Measurements from ENCODE around the gene APOBEC3B. TPM values are rescaled to one million over a fixed set of nuclear protein-coding genes. Genes with fewer than 3 reads are reported as not detected.

Gene APOBEC3B
- total and polyA plus RNA-seq, 2 donors (not counting 1 experiment from before 2014, with no cell fraction given): 2.4 to 7.9 TPM

GRCh38 chr22:38943201-38943600 is 38.9 kb upstream of the APOBEC3B start:
- H3K79me2 ChIP-seq (ENCODE audit: control insufficient read depth, insufficient read depth, low read length): no peaks in the 10 kb centered on the region
- peaks cover 24 to 27% of the 10 kb centered on the region in 2 donors for H3K4me1 ChIP-seq (ENCODE audit: control insufficient read depth in 2 of 2, insufficient read depth in 2 of 2, low read length in 2 of 2)
- peaks cover 0 to 9% (median 0%) of the 10 kb centered on the region in 3 donors for H3K9me3 ChIP-seq (ENCODE audit: control extremely low read depth in 1 of 3, control insufficient read depth in 2 of 3, insufficient read depth in 1 of 3, low read length in 2 of 3)
- WGBS (ENCODE audit: insufficient coverage): 33% methylated on average over 6 of the region's 9 CpGs
- peak overlapping the region; percentile 72 for H3K4me3 Mint-ChIP-seq
- CTCF ChIA-PET: no interaction called here
- H3K27ac ChIP-seq (ENCODE audit: low read length in 2 of 2): no peak overlapping the region
- DNase-seq (peak; percentile 23), ATAC-seq (ENCODE audit: low read depth) (no peak)
- POLR2A ChIA-PET: interaction anchor here (0.5 to 1.2 kb wide), 2 partner anchors 42 to 107 kb away, joined by 3 to 4 read pairs; no protein-coding TSS in a partner anchor
- no peak overlapping the region for H3K27ac Mint-ChIP-seq
- peak overlapping the region; percentile 38 for H2AFZ ChIP-seq (ENCODE audit: insufficient read depth, low read depth, low read length, poor library complexity, severe bottlenecking)
- H3K27me3 Mint-ChIP-seq: peaks cover 45% of the 10 kb centered on the region
- peaks cover 29% of the 10 kb centered on the region for H3K4me1 Mint-ChIP-seq
- TF ChIP-seq CTCF (IDR thresholded peaks at IDR 0.05): no peak
- TF ChIP-seq EZH2 (IDR thresholded peaks at IDR 0.05; ENCODE audit: borderline replicate concordance, insufficient read depth, low read depth, low read length, poor library complexity, severe bottlenecking): no peak
- H3K4me3 ChIP-seq (ENCODE audit: control extremely low read depth in 1 of 5, extremely low read depth in 1 of 5, insufficient read depth in 1 of 5, low read depth in 2 of 5, low read length in 4 of 5): no peak overlapping the region
- H3K4me2 ChIP-seq (replicated peaks; ENCODE audit: low read depth, low read length, poor library complexity, severe bottlenecking): peak overlapping the region; percentile 41
- H3K36me3 ChIP-seq (replicated peaks in 1 of 2; ENCODE audit: control extremely low read depth in 1 of 2, control insufficient read depth in 1 of 2, extremely low read depth in 1 of 2, insufficient read depth in 2 of 2, low read length in 1 of 2): no peaks in the 10 kb centered on the region
- no peak overlapping the region for H3K9ac ChIP-seq (ENCODE audit: low read length)
- no peaks in the 10 kb centered on the region for H3K9me3 Mint-ChIP-seq (ENCODE audit: insufficient read depth)
- no peaks in the 10 kb centered on the region for H4K20me1 ChIP-seq (ENCODE audit: control insufficient read depth, insufficient read depth, low read length, poor library complexity, severe bottlenecking)
- peaks cover 0 to 19% (median 5%) of the 10 kb centered on the region in 4 experiments for H3K27me3 ChIP-seq (replicated peaks in 1 of 4; ENCODE audit: control extremely low read depth in 1 of 4, control insufficient read depth in 3 of 4, insufficient read depth in 4 of 4, low read length in 3 of 4)
- intact Hi-C loops (cut with micrococcal nuclease): no loop called here

- Histone ChIP-seq H2AFZ (ENCODE audit: insufficient read depth, low read depth, low read length, poor library complexity, severe bottlenecking) (no peak overlapping the region), H3K27me3 (replicated peaks in 1 of 4; ENCODE audit: control extremely low read depth in 1 of 4, control insufficient read depth in 3 of 4, insufficient read depth in 4 of 4, low read length in 3 of 4) (peaks cover 0 to 23% (median 5%) of the 10 kb centered on the region in 4 experiments)
Measured at GRCh38 chr22:38943882-38944281, 38.3 kb upstream of the APOBEC3B start.

More at GRCh38 chr22:38943882-38944281, 38.3 kb upstream of the APOBEC3B start:
- no peak overlapping the region for H3K4me3 ChIP-seq (ENCODE audit: control extremely low read depth in 1 of 5, extremely low read depth in 1 of 5, insufficient read depth in 1 of 5, low read depth in 2 of 5, low read length in 4 of 5)
- H3K27ac Mint-ChIP-seq: no peak overlapping the region
- 79% methylated on average over 2 of the region's 3 CpGs for WGBS (ENCODE audit: insufficient coverage)
- peaks cover 29% of the 10 kb centered on the region for H3K4me1 Mint-ChIP-seq
- ChIA-PET POLR2A (no interaction called here), CTCF (interaction anchor here (0.7 kb wide), 1 partner anchor 520 kb away, joined by 3 read pairs; no protein-coding TSS in a partner anchor)
- H3K36me3 ChIP-seq (replicated peaks in 1 of 2; ENCODE audit: control extremely low read depth in 1 of 2, control insufficient read depth in 1 of 2, extremely low read depth in 1 of 2, insufficient read depth in 2 of 2, low read length in 1 of 2): no peaks in the 10 kb centered on the region
- DNase-seq: no peak
- no peaks in the 10 kb centered on the region for H4K20me1 ChIP-seq (ENCODE audit: control insufficient read depth, insufficient read depth, low read length, poor library complexity, severe bottlenecking)
- peaks cover 24 to 27% of the 10 kb centered on the region in 2 donors for H3K4me1 ChIP-seq (ENCODE audit: control insufficient read depth in 2 of 2, insufficient read depth in 2 of 2, low read length in 2 of 2)
- H3K9me3 ChIP-seq (ENCODE audit: control extremely low read depth in 1 of 3, control insufficient read depth in 2 of 3, insufficient read depth in 1 of 3, low read length in 2 of 3): peaks cover 0 to 9% (median 0%) of the 10 kb centered on the region in 3 donors
- H3K79me2 ChIP-seq (ENCODE audit: control insufficient read depth, insufficient read depth, low read length): no peaks in the 10 kb centered on the region
- intact Hi-C loops (cut with micrococcal nuclease): no loop called here
- H3K4me3 Mint-ChIP-seq: no peak overlapping the region
- H3K4me2 ChIP-seq (replicated peaks; ENCODE audit: low read depth, low read length, poor library complexity, severe bottlenecking): peak overlapping the region; percentile 41
- peaks cover 48% of the 10 kb centered on the region for H3K27me3 Mint-ChIP-seq
- ATAC-seq (ENCODE audit: low read depth): no peak
- no peak overlapping the region for H3K9ac ChIP-seq (ENCODE audit: low read length)
- TF ChIP-seq EZH2 (IDR thresholded peaks at IDR 0.05; ENCODE audit: borderline replicate concordance, insufficient read depth, low read depth, low read length, poor library complexity, severe bottlenecking): no peak
- no peak for TF ChIP-seq CTCF (IDR thresholded peaks at IDR 0.05)
- no peaks in the 10 kb centered on the region for H3K9me3 Mint-ChIP-seq (ENCODE audit: insufficient read depth)
- no peak overlapping the region for H3K27ac ChIP-seq (ENCODE audit: low read length in 2 of 2)
